ENCODE measurements around the gene CAMKMT.

CAMKMT gene

GRCh38 chr2:44361330-44362206 is at the start of gene CAMKMT, which contains the start of gene PREPL:
Gene CAMKMT (plus strand): TSS chr2:44361947.
Gene PREPL (minus strand): TSS chr2:44361494. CDS start chr2:44346342, 15,152 bp downstream.
- peak; percentile 98 for DNase-seq (ENCODE audit: low spot score)
- peak within 1 kb of the TSS; percentile 87 for H3K27ac ChIP-seq
- TF ChIP-seq CTCF (conservative IDR thresholded peaks at IDR 0.05; ENCODE audit: low read depth), result no peak
- ChIA-PET POLR2A (ENCODE audit: low non-redundant PET) (no interaction called here), CTCF (interaction anchor here (0.6 to 1.7 kb wide), 3 partner anchors 117 to 594 kb away, joined by 3 to 8 read pairs (median 4); no protein-coding TSS in a partner anchor)

GRCh38 chr2:44314362-44314761 is 47.4 kb upstream of the CAMKMT start:
- H3K27ac ChIP-seq, result no peak overlapping the region
- ChIA-PET CTCF (interaction anchor here (1.3 kb wide), 1 partner anchor 270 kb away, joined by 3 read pairs; no protein-coding TSS in a partner anchor), POLR2A (ENCODE audit: low non-redundant PET) (no interaction called here)
- TF ChIP-seq CTCF (conservative IDR thresholded peaks at IDR 0.05; ENCODE audit: low read depth), result no peak
- DNase-seq (ENCODE audit: low spot score), result no peak

GRCh38 chr2:44315945-44316344 is 45.8 kb upstream of the CAMKMT start:
- ChIA-PET POLR2A (ENCODE audit: low non-redundant PET) (interaction anchor here (0.7 kb wide), 1 partner anchor 259 kb away, joined by 11 read pairs; no protein-coding TSS in a partner anchor), CTCF (no interaction called here)
- no peak for DNase-seq (ENCODE audit: low spot score)
- TF ChIP-seq CTCF (conservative IDR thresholded peaks at IDR 0.05; ENCODE audit: low read depth), result no peak
- no peak overlapping the region for H3K27ac ChIP-seq

- TF ChIP-seq CTCF (conservative IDR thresholded peaks at IDR 0.05; ENCODE audit: low read depth), result no peak
- POLR2A ChIA-PET (ENCODE audit: low non-redundant PET), result no interaction called here
- no peak overlapping the region for H3K27ac ChIP-seq
- DNase-seq (ENCODE audit: low spot score), result no peak
- CTCF ChIA-PET, result no interaction called here
Measured at GRCh38 chr2:44320832-44321231, 40.9 kb upstream of the CAMKMT start.

- no peak for TF ChIP-seq CTCF (conservative IDR thresholded peaks at IDR 0.05; ENCODE audit: low read depth)
- no peak for DNase-seq (ENCODE audit: low spot score)
- H3K27ac ChIP-seq, result no peak overlapping the region
- ChIA-PET POLR2A (ENCODE audit: low non-redundant PET) (no interaction called here), CTCF (interaction anchor here (0.6 kb wide), 1 partner anchor 13 kb away, joined by 3 read pairs; no protein-coding TSS in a partner anchor)
Measured at GRCh38 chr2:44321360-44321759, 40.4 kb upstream of the CAMKMT start.

- H3K27ac ChIP-seq, result no peak overlapping the region
- CTCF ChIA-PET, result interaction anchor here (0.6 kb wide), 1 partner anchor 787 kb away, joined by 3 read pairs; no protein-coding TSS in a partner anchor
- POLR2A ChIA-PET (ENCODE audit: low non-redundant PET), result no interaction called here
- DNase-seq (ENCODE audit: low spot score), result no peak
- no peak for TF ChIP-seq CTCF (conservative IDR thresholded peaks at IDR 0.05; ENCODE audit: low read depth)
Measured at GRCh38 chr2:44324971-44325426, 36.7 kb upstream of the CAMKMT start.

All from RWPE1 (cell line).